ENCODE data around the gene RASGEF1C. TPM values are rescaled to one million over a fixed set of nuclear protein-coding genes. Genes with fewer than 3 reads are reported as not detected.

RASGEF1C gene
- total RNA-seq, 2 experiments from 2014 or later, result not detected

DNA sequence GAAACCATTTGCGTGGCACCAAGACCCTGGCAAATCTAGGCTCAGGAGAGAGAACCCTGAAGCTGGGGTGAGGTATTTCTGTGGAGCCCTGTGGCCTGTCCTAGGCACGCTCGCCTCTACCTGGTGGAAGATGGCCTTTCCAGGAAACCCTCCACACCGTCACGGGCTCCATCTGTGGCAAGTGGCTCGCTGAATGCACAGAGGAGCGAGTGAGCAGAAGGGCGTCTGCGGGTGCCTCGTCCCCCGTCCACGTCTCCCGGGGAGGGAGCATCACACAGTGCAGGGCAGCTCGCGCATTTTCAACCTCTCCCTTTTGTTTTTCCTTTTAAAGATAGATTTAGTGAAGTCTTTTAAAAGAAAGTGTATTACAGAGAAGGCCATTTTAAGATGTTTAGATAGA is 25.3 kb upstream of the RASGEF1C start:
- H3K36me3 Mint-ChIP-seq (ENCODE audit: low read depth), result peaks cover 96% of the 10 kb centered on the region
- peaks cover 4% of the 10 kb centered on the region for H3K9me3 Mint-ChIP-seq
- ChIA-PET POLR2A (no interaction called here), CTCF (no interaction called here)
- H3K27ac Mint-ChIP-seq, result no peak overlapping the region
- DNase-seq (no peak), ATAC-seq (ENCODE audit: poor library complexity) (no peak)
- Histone ChIP-seq H3K9me3 (ENCODE audit: control insufficient read depth in 1 of 2, insufficient read depth in 1 of 2, low read length in 2 of 2) (peaks cover 15 to 50% of the 10 kb centered on the region in 2 experiments), H3K36me3 (ENCODE audit: insufficient read depth, low read length) (peaks cover 45% of the 10 kb centered on the region), H3K27me3 (ENCODE audit: control insufficient read depth in 1 of 2, insufficient read depth in 2 of 2, low read length in 2 of 2) (no peaks in the 10 kb centered on the region), H3K4me3 (ENCODE audit: low read length) (no peak overlapping the region), H3K27ac (ENCODE audit: low read depth in 1 of 2, low read length in 2 of 2) (no peak overlapping the region), H3K4me1 (ENCODE audit: insufficient read depth, low read length) (no peaks in the 10 kb centered on the region)
- no peaks in the 10 kb centered on the region for H3K27me3 Mint-ChIP-seq
- intact Hi-C loops (cut with DNase I, micrococcal nuclease), result no loop called here
- TF ChIP-seq, protein P1, sequence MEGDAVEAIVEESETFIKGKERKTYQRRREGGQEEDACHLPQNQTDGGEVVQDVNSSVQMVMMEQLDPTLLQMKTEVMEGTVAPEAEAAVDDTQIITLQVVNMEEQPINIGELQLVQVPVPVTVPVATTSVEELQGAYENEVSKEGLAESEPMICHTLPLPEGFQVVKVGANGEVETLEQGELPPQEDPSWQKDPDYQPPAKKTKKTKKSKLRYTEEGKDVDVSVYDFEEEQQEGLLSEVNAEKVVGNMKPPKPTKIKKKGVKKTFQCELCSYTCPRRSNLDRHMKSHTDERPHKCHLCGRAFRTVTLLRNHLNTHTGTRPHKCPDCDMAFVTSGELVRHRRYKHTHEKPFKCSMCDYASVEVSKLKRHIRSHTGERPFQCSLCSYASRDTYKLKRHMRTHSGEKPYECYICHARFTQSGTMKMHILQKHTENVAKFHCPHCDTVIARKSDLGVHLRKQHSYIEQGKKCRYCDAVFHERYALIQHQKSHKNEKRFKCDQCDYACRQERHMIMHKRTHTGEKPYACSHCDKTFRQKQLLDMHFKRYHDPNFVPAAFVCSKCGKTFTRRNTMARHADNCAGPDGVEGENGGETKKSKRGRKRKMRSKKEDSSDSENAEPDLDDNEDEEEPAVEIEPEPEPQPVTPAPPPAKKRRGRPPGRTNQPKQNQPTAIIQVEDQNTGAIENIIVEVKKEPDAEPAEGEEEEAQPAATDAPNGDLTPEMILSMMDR (IDR thresholded peaks at IDR 0.05), result no peak
- no peaks in the 10 kb centered on the region for H3K4me1 Mint-ChIP-seq (ENCODE audit: low read depth)
- H3K4me3 Mint-ChIP-seq, result no peak overlapping the region

DNA sequence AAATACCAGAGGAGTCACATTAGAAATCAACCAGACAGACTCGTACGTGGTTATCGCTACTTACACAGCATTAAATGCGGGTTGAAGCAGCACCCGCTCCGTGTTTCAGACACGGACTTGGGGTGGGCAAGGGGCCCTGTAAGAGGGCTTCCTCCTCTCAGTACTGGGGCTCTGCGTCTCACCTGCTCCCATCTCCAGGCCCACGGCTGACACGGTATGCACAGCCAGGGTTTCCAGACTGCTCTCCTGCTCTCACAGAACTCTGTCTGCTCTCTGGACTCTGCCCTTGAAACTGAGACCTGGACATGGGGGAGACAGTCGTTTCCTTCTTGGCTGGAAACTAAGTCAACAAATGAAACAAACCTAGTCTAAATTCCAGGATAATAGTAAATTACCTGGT is 24.7 kb upstream of the RASGEF1C start:
- intact Hi-C loops (cut with DNase I, micrococcal nuclease), result no loop called here
- ChIA-PET POLR2A (no interaction called here), CTCF (no interaction called here)
- peaks cover 94% of the 10 kb centered on the region for H3K36me3 Mint-ChIP-seq (ENCODE audit: low read depth)
- Histone ChIP-seq H3K27ac (ENCODE audit: low read depth in 1 of 2, low read length in 2 of 2) (no peak overlapping the region), H3K9me3 (ENCODE audit: control insufficient read depth in 1 of 2, insufficient read depth in 1 of 2, low read length in 2 of 2) (peaks cover 18 to 50% of the 10 kb centered on the region in 2 experiments), H3K36me3 (ENCODE audit: insufficient read depth, low read length) (peaks cover 40% of the 10 kb centered on the region), H3K4me3 (ENCODE audit: low read length) (no peak overlapping the region), H3K27me3 (ENCODE audit: control insufficient read depth in 1 of 2, insufficient read depth in 2 of 2, low read length in 2 of 2) (no peaks in the 10 kb centered on the region), H3K4me1 (ENCODE audit: insufficient read depth, low read length) (no peaks in the 10 kb centered on the region)
- H3K4me3 Mint-ChIP-seq, result no peak overlapping the region
- DNase-seq (no peak), ATAC-seq (ENCODE audit: poor library complexity) (no peak)
- no peaks in the 10 kb centered on the region for H3K27me3 Mint-ChIP-seq
- H3K9me3 Mint-ChIP-seq, result peaks cover 4% of the 10 kb centered on the region
- TF ChIP-seq, protein P1 (IDR thresholded peaks at IDR 0.05), result no peak
- no peak overlapping the region for H3K27ac Mint-ChIP-seq
- H3K4me1 Mint-ChIP-seq (ENCODE audit: low read depth), result no peaks in the 10 kb centered on the region

DNA sequence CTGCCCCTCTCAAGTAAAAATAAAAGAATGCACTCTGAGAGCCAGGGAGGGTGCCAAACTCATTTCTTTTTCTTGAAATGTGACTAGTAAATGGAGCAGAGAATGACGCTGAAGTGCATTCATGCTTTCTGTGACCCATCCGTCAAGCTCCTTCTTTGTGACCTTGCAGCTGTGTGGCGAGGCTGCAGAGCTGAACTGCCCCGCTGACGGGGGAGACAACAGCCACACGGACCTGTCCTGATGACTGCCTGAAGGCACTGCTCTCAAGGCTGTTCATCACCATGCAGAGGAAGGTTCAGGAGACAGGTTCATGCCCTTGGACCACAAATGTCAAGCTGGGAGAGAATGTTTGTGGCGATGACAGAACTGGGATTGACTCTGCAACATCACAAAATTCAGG is 21.0 kb upstream of the RASGEF1C start:
- ATAC-seq (ENCODE audit: poor library complexity) (no peak), DNase-seq (no peak)
- TF ChIP-seq, protein P1 (IDR thresholded peaks at IDR 0.05), result no peak
- peaks cover 93% of the 10 kb centered on the region for H3K36me3 Mint-ChIP-seq (ENCODE audit: low read depth)
- H3K9me3 Mint-ChIP-seq, result peaks cover 10% of the 10 kb centered on the region
- peaks cover 19% of the 10 kb centered on the region for H3K36me3 ChIP-seq (ENCODE audit: insufficient read depth, low read length)
- intact Hi-C loops (cut with DNase I, micrococcal nuclease), result no loop called here
- H3K4me3 ChIP-seq (ENCODE audit: low read length), result no peak overlapping the region
- no peak overlapping the region for H3K4me3 Mint-ChIP-seq
- H3K27me3 ChIP-seq (ENCODE audit: control insufficient read depth in 1 of 2, insufficient read depth in 2 of 2, low read length in 2 of 2), result no peaks in the 10 kb centered on the region
- H3K4me1 ChIP-seq (ENCODE audit: insufficient read depth, low read length), result no peaks in the 10 kb centered on the region
- no peak overlapping the region for H3K27ac Mint-ChIP-seq
- no peak overlapping the region for H3K27ac ChIP-seq (ENCODE audit: low read depth in 1 of 2, low read length in 2 of 2)
- H3K4me1 Mint-ChIP-seq (ENCODE audit: low read depth), result no peaks in the 10 kb centered on the region
- ChIA-PET POLR2A (no interaction called here), CTCF (no interaction called here)
- peaks cover 48 to 60% of the 10 kb centered on the region in 2 experiments for H3K9me3 ChIP-seq (ENCODE audit: control insufficient read depth in 1 of 2, insufficient read depth in 1 of 2, low read length in 2 of 2)
- no peaks in the 10 kb centered on the region for H3K27me3 Mint-ChIP-seq
